Osteoblast (primary cell): ENCODE data around the gene MYEOV. TPM values are rescaled to one million over a fixed set of nuclear protein-coding genes. Genes with fewer than 3 reads are reported as not detected.

Source experiments
- DNase-seq: peaks from one replicate; pipeline ENCODE4 v3.0.0; 2011; ENCODE audit warnings: low spot score, mixed read lengths; ENCODE audit not compliant: insufficient read length; ENCODE audit errors: missing footprints
- H2AFZ ChIP-seq: 2 replicates; pipeline ENCODE4 v1.6.0; 2011; ENCODE audit warnings: mild to moderate bottlenecking, low read length
- H3K27ac ChIP-seq: 2 replicates; pipeline ENCODE4 v1.5.1; 2011; ENCODE audit warnings: mild to moderate bottlenecking, low read depth, low read length, moderate library complexity
- H3K27me3 ChIP-seq: 2 replicates; pipeline ENCODE4 v1.6.0; 2012; ENCODE audit warnings: mild to moderate bottlenecking, control low read depth, inconsistent platforms, low read length, moderate library complexity; ENCODE audit not compliant: insufficient read depth
- H3K36me3 ChIP-seq: 2 replicates; pipeline ENCODE4 v1.5.1; 2011; ENCODE audit warnings: mild to moderate bottlenecking, low read length, control low read depth, moderate library complexity; ENCODE audit not compliant: insufficient read depth
- H3K4me1 ChIP-seq: 2 replicates; pipeline ENCODE4 v1.5.1; 2011; ENCODE audit warnings: mild to moderate bottlenecking, low read length, control low read depth, moderate library complexity; ENCODE audit not compliant: insufficient read depth
- H3K4me2 ChIP-seq: 2 replicates; pipeline ENCODE4 v1.6.0; 2011; ENCODE audit warnings: mild to moderate bottlenecking, low read length; ENCODE audit not compliant: insufficient read depth
- H3K4me3 ChIP-seq: fragments of 200-600 bp; sonication (generic); 3 replicates; pipeline ENCODE4 v1.5.1; 2012; ENCODE audit warnings: mild to moderate bottlenecking, low read length, inconsistent platforms; ENCODE audit not compliant: insufficient read depth
- H3K79me2 ChIP-seq: 2 replicates; pipeline ENCODE4 v1.6.0; 2012; ENCODE audit warnings: mild to moderate bottlenecking, low read length, control low read depth, inconsistent platforms; ENCODE audit not compliant: insufficient read depth
- H3K9me3 ChIP-seq: 2 replicates; pipeline ENCODE4 v1.5.1; 2011; ENCODE audit warnings: low read depth, low read length, control low read depth
- H4K20me1 ChIP-seq: 2 replicates; pipeline ENCODE4 v1.6.0; 2012; ENCODE audit warnings: mild to moderate bottlenecking, low read length, control low read depth; ENCODE audit not compliant: insufficient read depth
- CTCF ChIP-seq: IDR thresholded peaks from 2 replicates; pipeline ENCODE4 v1.5.1; 2011; ENCODE audit warnings: mild to moderate bottlenecking, low read depth, low read length, moderate library complexity; ENCODE audit errors: extremely low read depth
- total RNA-seq: library from RNA; depleted of rRNA; stranded (reverse); fragments of >200 nt; gene quantifications from 2 replicates; pipeline ENCODE4 v1.2.3, GENCODE V29; 2012

Gene MYEOV
- total RNA-seq, 1 donor = 1.4 TPM

- no peak overlapping the region for H3K4me2 ChIP-seq
- no peaks in the 10 kb centered on the region for H3K9me3 ChIP-seq
- H3K27ac ChIP-seq = no peak overlapping the region
- no peak overlapping the region for H2AFZ ChIP-seq
- peak; percentile 79 for DNase-seq
- no peaks in the 10 kb centered on the region for H3K36me3 ChIP-seq
- no peak overlapping the region for H3K4me3 ChIP-seq
- H4K20me1 ChIP-seq = no peaks in the 10 kb centered on the region
- TF ChIP-seq CTCF = no peak
- no peaks in the 10 kb centered on the region for H3K27me3 ChIP-seq
- peaks cover 24% of the 10 kb centered on the region for H3K4me1 ChIP-seq
- H3K79me2 ChIP-seq = peaks cover 28% of the 10 kb centered on the region
These were observed 18.8 kb downstream of the MYEOV start for GRCh38 chr11:69312453-69313404.

- no peak for DNase-seq
- H2AFZ ChIP-seq = no peak overlapping the region
- H3K9me3 ChIP-seq = no peaks in the 10 kb centered on the region
- no peaks in the 10 kb centered on the region for H3K36me3 ChIP-seq
- H3K4me3 ChIP-seq = no peak overlapping the region
- peaks cover 35% of the 10 kb centered on the region for H3K4me1 ChIP-seq
- no peak overlapping the region for H3K4me2 ChIP-seq
- H3K27ac ChIP-seq = no peak overlapping the region
- H4K20me1 ChIP-seq = no peaks in the 10 kb centered on the region
- no peak for TF ChIP-seq CTCF
- peaks cover 31% of the 10 kb centered on the region for H3K79me2 ChIP-seq
- no peaks in the 10 kb centered on the region for H3K27me3 ChIP-seq
These were observed 20.0 kb downstream of the MYEOV start for GRCh38 chr11:69313992-69314391.

GRCh38 chr11:69314555-69314954, 20.6 kb downstream of the MYEOV start:
- H4K20me1 ChIP-seq = no peaks in the 10 kb centered on the region
- DNase-seq = no peak
- peaks cover 41% of the 10 kb centered on the region for H3K4me1 ChIP-seq
- no peaks in the 10 kb centered on the region for H3K27me3 ChIP-seq
- no peaks in the 10 kb centered on the region for H3K36me3 ChIP-seq
- no peaks in the 10 kb centered on the region for H3K9me3 ChIP-seq
- no peak overlapping the region for H2AFZ ChIP-seq
- TF ChIP-seq CTCF = no peak
- H3K27ac ChIP-seq = no peak overlapping the region
- peaks cover 31% of the 10 kb centered on the region for H3K79me2 ChIP-seq
- H3K4me2 ChIP-seq = no peak overlapping the region
- H3K4me3 ChIP-seq = no peak overlapping the region

- Histone ChIP-seq H2AFZ (peak overlapping the region; percentile 2), H3K36me3 (no peaks in the 10 kb centered on the region), H3K27me3 (no peaks in the 10 kb centered on the region), H3K9me3 (no peaks in the 10 kb centered on the region), H4K20me1 (no peaks in the 10 kb centered on the region), H3K4me1 (peaks cover 49% of the 10 kb centered on the region), H3K4me3 (no peak overlapping the region), H3K27ac (peak overlapping the region; percentile 67), H3K4me2 (peak overlapping the region; percentile 7), H3K79me2 (peaks cover 39% of the 10 kb centered on the region)
- no peak for DNase-seq
- no peak for TF ChIP-seq CTCF
These were observed 23.0 kb downstream of the MYEOV start for GRCh38 chr11:69316956-69317355.
